A172 (cell line): ENCODE measurements around the gene LBHD1. TPM values are rescaled to one million over a fixed set of nuclear protein-coding genes. Genes with fewer than 3 reads are reported as not detected.
"Not testable (repeated sequence)": the region's sequence is repeated elsewhere in the genome, so short reads cannot be mapped to it uniquely, and the experiment has no call there.

ENCODE experiments used
- DNase-seq: peaks from one replicate; pipeline ENCODE4 v3.0.0-alpha.2; 2015; ENCODE audit warnings: low spot score
- total RNA-seq: library from RNA; depleted of rRNA; stranded (reverse); fragments of >200 nt; shearing (Covaris generic); gene quantifications from 2 replicates; pipeline ENCODE4 v1.2.3, GENCODE V29; 2014; rRNA removed

The LBHD1 gene
- 2.5 and 6.6 TPM in 2 replicates for total RNA-seq

DNA sequence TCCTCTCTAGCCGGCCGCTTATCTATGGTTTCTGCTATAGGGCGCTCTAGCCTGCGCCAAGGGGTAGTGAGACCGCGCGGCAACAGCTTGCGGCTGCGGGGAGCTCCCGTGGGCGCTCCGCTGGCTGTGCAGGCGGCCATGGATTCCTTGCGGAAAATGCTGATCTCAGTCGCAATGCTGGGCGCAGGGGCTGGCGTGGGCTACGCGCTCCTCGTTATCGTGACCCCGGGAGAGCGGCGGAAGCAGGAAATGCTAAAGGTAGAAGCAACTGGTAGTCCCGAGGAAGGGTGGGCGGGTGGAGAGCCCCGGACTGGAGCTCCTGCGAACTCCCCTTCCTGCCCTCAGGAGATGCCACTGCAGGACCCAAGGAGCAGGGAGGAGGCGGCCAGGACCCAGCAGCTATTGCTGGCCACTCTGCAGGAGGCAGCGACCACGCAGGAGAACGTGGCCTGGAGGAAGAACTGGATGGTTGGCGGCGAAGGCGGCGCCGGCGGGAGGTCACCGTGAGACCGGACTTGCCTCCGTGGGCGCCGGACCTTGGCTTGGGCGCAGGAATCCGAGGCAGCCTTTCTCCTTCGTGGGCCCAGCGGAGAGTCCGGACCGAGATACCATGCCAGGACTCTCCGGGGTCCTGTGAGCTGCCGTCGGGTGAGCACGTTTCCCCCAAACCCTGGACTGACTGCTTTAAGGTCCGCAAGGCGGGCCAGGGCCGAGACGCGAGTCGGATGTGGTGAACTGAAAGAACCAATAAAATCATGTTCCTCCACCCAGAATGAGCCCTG is at the start of gene LBHD1, which contains the start of gene UQCC3:
Gene LBHD1 (minus strand): TSS at position 660 of the 782 bp plus-strand sequence. CDS start 2,236 bp downstream, outside the sequence.
Gene UQCC3 (plus strand): TSS at position 66 of the 782 bp plus-strand sequence. CDS start 73 bp downstream, at position 139.
- peak; percentile 86 for DNase-seq

DNA sequence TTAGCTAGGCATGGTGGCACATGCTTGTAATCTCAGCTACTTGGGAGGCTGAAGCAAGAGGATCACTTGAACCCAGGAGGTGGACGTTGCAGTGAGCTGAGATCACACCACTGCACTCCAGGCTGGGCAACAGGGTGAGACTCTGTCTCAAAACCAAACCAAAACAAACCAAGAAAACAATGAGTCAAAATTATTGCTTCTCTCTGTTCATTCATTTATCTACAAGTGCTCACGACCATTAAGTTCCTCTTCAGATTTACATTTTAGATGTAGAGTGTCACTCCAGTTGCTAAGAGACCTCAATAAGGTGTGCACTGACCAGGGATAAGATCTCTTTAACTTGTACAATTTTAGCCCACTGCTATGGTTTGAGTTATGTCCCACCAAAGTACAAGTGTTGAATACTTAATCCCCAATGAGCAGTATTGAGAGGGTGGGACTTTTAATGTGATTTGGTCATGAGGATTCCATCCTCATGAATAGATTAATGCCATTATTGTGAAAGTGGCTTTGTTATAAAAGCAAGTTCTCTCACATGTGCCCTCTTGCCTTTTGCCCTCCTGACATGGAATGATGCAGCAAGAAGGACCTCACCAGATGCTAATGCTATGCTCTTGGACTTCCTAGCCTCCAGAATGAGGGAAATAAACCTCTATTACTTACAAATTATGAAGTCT is 47.4 kb upstream of the LBHD1 start:
- DNase-seq, result no peak

DNA sequence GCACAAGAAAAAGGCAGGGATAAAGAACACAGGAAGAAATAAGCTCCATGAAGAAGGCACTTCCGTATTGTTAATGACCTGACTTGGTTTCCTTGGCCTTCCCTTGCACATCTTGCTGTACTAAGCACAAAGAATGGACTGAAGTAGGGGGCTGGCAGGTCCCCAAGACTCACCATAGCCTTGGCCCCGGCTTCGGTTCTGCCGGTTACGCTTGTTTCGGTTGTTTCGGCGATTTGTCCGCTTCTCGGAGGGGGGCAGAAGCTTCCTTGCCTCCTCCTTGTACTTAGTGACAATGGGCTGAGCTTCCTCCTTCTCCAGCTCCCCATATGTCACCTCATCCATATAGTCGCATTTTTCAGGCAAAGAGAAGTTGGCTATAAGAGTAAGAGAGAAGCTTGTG is 44.7 kb upstream of the LBHD1 start:
- no peak for DNase-seq

DNA sequence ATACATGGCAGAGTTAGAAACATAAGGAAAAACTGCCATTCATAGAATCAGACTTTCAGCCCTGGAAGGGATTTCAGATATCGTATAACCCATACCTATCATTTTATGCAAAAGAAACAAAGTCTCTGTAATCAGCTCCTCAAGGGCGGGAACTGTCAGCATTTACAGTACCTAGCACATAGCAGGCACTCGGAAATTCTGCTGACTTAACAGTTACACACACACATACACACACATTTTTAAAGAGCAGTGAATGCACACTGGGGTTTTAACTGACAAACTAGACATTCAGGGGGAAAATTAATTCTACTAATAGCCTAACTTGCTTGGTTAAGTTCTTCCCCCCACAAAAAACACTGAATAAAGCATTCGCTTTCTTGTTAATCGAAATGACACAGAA is 44.1 kb upstream of the LBHD1 start:
- no peak for DNase-seq

DNA sequence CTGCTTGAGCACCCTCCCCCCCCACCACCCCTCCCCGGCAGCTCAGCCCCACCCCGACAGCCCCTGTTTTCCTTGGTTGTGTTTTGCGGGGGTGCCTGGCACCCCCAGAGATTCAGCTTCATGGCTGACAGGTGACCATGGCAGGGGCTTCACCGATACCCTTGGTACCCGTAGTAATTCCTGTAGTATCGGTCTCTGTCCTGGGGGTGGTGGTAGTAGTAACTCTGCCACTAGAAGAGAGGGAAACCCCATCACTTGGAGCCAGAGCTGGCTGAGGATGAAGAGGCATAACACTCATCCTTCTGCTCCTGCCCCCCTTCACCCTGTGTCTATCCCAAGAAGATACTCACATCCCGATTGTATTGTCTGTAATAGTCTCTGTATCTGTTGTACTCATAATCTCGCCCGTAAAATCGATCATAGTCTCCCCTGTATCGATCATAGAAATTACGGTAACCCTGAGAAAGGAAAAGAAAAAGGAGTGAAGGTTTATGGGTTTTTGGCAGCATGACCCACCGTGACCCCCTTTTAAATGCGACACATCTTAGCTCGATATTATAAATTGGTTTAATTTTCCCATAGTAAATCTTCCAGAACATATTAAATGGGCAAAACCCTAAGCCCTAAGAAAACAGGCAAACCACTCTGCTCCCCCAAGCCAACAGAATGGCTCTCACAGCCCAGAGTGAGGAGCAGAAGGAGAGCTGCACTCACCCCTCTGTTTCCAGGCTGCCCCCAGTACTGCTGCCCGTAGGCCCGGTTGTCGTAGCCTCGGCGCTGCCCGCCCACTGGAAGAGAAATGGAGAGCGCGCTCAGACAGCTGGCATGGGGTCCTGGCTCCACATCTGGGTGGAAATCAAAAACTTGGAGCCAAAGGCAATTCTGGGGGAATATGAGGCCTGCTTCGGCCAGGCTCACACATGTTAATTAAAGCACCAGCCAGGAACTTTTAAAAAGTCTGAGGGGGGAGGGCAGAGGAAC is 43.4 kb upstream of the LBHD1 start:
- no peak for DNase-seq

DNA sequence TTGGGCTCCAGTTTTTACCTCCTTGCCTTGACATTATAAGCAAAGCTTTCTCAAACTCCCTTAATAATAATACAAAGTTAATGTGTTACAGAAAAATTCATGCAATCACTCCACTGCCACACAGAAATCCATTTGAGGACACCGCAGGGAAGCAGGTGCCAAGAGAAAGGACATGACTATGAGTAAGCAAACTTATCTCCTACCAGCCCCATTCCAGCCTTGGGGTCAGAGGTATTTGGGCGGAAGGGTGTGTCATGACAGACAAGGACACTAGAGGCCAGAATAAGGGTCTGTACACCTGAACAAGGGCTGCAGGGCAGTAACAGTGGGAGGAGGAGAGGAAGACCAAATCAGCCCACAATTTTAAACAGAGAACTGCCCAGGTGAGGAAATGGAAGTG is 41.3 kb upstream of the LBHD1 start:
- DNase-seq, result peak; percentile 29

DNA sequence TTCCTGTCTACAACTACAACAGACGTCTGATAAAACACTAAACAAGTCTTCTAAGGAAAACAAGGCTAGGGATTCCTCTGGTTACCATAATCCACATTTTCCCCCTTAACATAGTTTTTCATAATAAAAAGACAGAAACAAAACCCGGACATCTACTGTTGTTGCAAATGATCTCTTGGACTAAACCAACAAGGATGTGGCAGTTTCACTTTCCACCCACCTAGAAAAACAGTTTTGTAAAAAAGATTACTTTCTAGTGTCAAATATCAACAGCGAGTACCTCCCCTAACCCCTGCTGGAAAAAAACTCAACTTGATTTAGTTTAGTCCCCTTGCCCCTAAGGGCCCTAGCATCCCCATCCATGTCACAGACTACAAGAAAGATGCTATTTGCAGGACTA is 40.8 kb upstream of the LBHD1 start:
- DNase-seq, result no peak

DNA sequence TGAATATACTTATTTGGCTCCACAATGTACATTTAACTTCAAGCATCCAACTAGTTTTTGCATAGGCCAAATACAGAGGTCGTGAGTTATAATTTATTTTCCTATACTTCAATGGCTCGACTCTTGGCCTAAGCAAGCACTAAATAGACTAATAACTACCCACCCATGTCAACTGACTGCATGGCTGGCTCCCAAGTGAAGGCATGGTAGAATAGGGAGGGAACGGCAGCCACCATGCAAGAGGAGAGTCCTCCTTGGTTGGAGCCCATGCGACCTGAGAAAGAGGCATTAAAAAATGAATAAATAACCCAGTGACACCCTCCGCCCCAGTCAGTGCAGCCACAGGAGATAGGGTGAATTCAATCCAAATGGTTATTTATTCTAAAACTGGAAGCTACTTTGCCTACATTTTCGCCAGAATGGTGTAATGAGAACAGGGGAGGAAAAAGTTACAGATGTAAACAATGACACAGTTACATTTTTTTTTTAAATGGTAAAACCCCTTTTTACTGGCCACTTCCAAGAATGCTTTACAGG is 40.3 kb upstream of the LBHD1 start:
- DNase-seq, result no peak

DNA sequence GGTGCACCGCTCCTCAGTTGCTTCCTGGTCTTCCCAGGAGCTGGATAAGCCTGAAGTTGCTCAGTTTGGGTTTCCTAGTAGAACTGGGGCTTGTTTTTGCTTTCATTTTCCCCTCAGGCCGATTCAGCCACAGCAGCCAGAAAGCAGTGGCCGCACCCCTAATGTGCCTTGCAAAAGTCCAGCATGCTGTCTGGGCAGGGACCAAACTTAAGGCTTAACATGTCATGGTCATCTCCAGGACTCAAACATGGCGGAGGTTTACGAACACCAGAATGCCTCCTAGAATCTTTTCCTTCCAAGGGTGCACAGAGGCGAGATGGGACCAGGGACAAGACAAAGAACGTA is 37.9 kb upstream of the LBHD1 start:
- peak; percentile 29 for DNase-seq

DNA sequence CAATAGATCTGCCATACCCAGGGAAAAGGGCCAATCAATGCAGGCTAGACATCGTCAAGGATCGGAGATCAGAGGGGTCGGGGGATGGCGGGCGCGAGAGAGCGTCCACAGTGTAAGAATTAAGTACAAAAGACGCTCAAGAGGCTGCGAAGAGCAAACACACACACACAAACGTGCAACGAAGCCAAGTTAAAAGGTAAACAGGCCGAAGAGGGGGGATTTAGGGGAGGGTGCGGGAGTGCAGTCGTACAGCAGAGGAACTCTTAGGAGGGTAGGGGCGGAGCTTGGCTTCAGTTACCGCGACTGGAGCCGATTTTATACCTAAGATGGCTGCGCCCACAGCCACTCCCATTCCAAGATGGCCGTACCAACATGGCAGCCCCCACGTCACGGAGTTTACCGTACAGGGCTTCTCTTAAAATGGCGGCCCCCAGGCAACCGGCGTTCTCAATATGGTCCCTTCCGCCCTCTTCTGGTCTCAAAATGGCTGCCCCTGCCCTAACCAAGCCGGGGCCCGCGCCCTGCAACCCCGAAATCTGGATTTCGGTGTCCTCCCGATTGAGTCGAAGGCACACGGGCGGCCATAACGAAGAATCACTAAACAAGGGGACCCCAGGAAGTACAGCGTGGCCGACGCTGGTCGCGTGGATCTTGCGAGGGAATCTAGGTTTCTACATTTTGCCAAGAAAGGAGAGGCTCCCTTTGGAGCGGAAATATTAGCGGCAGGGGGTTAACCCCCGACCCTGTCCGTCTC is 37.4 kb upstream of the LBHD1 start:
- DNase-seq, result peak; percentile 96

DNA sequence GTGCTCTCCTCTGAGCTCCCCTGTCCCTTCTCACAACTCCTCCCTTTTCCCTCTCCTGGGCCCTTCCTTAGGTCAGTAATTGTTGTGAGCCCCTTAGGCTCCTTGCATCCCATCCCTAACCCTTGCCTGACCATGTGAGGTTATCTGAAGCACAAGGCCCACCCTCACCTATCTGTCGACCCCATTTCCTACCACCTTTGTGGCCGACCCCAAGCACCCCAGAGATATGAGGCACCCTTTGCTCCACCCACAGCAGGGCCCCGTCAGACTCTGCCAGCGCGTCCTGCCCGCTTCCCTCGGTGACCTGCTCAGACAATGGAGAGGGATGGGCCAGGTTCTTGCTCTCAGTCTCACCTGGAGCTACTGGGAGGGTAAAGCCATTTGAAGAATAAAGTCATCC is 36.7 kb upstream of the LBHD1 start:
- no peak for DNase-seq

DNA sequence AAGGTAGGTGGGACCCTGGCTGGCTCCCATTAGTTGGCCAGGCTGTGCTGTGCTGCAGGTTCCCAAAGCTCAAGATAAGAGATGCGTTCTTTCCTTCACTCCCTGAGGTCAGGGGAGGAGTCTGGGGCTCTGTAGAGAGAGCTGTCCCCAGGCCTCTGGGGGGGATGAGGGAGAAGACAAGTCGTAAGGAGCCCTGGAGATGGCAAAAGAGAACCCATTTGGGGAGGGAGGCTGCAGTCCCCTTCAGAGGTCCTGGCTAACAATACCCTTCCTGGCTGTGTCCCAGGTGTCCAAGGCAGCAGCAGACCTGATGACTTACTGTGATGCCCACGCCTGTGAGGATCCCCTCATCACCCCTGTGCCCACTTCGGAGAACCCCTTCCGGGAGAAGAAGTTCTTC is 36.3 kb upstream of the LBHD1 start:
- no peak for DNase-seq

DNA sequence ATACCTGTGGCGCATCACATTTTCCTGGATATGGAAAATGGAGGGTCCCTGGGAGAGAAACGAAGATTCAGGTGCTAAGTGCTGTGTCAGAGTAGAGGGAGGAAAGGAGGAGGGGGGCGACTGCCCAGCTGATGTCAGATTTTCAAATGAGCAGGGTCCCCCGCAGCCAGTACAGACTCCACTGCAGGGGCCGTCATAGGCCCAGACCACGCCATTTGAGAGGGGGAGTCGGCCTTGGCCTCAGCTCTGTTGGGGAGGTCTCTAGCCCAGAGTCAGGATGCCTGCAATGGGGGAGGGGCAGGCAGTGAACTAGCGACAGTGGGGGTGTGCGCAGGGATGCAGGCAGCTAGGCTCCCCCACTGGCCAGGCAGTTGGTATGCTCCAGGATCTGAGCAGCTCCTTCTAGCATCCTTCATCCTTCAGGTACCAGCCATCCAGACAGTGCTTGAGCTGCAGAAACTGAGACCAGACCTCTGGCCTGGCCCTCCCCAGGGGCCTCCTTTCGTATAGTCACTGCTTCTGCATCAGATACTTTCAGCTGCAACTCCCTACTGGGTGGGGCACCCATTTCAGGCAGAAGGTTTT is 35.3 kb upstream of the LBHD1 start, which contains the start of the genes BSCL2 and GNG3:
Gene BSCL2 (minus strand): TSS at position 148 of the 585 bp plus-strand sequence. CDS start 229 bp downstream, outside the sequence.
Gene GNG3 (plus strand): TSS at position 400 of the 585 bp plus-strand sequence. CDS start 620 bp downstream, outside the sequence.
- DNase-seq, result no peak

DNA sequence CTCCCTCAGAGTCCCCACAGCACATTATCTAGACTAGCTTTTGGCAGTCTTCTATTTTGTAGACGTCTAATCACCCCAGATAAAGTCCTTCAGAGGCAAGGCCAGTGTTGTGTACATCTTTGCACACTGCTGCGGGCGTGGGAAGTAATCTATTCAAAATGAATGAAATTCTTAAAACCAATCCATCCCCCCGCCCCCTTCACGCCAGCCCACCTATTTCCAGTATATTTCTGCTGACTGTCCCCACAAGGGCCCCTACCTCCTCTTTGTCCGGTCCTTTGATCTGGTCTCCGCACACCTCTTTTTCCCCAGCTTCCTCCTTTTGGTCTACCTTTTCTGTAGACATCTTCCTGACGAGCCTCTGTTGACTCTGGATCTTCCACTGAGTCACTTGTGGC is 34.8 kb upstream of the LBHD1 start:
- DNase-seq, result no peak

DNA sequence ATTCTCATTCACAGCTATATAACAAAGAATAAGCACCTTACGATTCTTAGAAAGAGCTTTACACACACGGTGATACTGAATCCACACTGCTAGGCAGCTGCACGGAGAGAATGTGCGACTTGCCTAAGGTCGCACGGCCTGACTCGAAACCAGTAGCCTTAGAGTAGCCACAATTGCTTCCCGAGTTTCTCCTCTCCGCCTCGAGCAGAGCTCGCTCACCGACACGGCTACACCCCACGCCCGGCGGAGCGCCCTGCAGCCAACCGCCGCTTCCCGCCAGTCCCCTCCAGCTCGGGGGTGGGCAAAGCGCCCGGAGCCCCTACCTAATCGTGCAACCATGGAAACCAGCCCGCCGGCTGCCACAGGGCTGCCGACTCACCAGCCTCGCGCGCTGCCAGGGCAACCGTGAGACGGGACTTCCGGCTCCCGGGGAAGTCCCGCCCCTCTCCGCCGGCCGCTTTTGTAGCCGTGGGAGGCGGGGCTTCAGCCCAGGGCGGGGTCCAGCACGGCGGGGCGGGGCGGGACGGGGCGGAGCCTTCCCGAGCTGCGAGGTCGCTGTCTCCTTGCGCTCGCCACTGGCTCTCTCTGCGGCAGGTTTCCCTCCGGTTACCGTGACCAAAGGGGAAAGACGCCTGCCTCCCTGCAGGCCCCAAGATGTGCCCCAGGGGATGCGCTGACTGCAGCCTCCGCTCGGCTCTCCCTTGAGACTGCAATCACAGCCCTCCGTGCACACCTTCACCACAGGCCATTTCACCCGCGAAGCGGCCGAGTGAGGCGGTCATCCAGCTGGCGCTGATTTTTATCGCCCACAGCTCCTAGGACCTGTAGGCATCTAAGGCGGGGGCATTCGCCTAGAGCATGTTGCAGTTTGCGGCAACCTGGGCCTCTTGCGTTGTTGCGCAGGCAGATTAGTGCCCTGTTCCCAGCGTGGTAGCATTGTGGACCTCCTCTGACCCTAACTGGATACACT is 34.1 kb upstream of the LBHD1 start:
- DNase-seq, result peak; percentile 83

DNA sequence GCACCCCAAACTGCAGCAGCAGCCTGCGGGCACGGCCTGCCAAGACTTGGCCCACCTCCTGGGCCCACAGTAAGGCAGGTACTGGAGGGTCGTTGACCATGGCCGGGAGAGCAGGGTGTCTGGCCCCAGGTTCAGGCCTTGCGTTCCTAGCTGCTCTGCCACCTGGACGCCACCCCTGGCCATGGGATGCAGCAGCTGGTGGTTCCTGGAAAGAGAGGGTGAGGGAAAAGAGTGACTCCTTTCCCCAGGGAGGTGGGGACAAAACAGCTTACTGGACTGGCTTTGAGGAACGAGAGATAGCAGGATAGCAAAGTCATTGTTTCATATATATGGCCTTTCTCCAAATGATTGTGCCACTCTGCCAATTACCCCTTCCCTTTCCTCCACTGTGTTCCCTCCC is 33.3 kb upstream of the LBHD1 start:
- DNase-seq, result peak; percentile 47

DNA sequence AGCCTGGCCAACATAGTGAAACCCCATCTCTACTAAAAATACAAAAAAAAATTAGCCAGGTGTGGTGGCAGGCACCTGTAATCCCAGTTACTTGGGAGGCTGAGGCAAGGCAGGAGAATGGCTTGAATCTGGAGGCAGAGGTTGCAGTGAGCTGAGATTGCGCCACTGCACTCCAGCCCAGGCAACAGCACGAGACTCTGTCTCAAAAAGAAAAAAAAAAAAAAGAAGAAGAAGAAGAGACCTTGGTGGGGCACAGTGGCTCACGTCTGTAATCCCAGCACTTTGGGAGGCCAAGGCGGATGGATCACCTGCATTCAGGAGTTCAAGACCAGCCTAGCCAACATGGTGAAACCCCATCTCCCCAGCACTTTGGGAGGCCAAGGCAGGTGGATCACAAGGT is 31.9 kb upstream of the LBHD1 start:
- DNase-seq, result not testable (repeated sequence)

DNA sequence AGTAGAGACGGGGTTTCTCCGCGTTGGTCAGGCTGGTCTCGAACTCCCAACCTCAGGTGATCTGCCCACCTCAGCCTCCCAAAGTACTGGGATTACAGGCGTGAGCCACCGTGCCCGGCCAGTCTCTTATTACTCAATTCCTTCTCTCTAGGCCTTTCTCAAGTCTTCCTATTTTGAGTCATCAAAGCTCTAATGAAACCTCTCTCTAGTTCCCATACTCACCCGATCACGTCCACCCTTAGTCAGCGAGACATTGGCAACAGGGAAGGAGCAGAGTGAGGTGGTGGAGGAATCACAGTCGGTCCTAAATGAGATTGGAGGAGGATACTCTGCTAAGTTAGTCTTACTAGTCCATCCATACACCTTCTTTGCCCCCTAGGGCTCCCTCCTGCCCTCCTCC is 30.2 kb upstream of the LBHD1 start:
- DNase-seq, result no peak
